ENCODE data around the gene PRR5. TPM values are rescaled to one million over a fixed set of nuclear protein-coding genes. Genes with fewer than 3 reads are reported as not detected.

PRR5 gene
- polyA plus RNA-seq, 1 experiment: 12.9 TPM

- TF ChIP-seq CTCF (IDR thresholded peaks at IDR 0.05; ENCODE audit: low read depth, low read length): 0 out of 2 replicates have a peak, but pooled peaks have one; percentile 3
- DNase-seq (ENCODE audit: low read depth, low spot score): no peak
- ChIA-PET POLR2A (interaction anchor here (0.8 to 1.6 kb wide), 2 partner anchors 14 to 26 kb away, joined by 4 to 7 read pairs; no protein-coding TSS in a partner anchor), CTCF (interaction anchor here (1.6 to 1.9 kb wide), 2 partner anchors 18 to 33 kb away, joined by 4 to 7 read pairs; no protein-coding TSS in a partner anchor)
- no peaks in the 10 kb centered on the region for H3K27me3 ChIP-seq (ENCODE audit: control insufficient read depth, insufficient read depth, low read length)
- H3K27ac ChIP-seq (ENCODE audit: low read depth, low read length): peak overlapping the region; percentile 47
- H3K9me3 ChIP-seq (ENCODE audit: control insufficient read depth, insufficient read depth, low read length): no peaks in the 10 kb centered on the region; the same call in 1 of the 2 replicates
- H3K4me3 ChIP-seq (ENCODE audit: low read depth, low read length): peak overlapping the region; percentile 68
Measured at GRCh38 chr22:44703255-44703870, 1.4 kb downstream of the PRR5 start.

GRCh38 chr22:44704159-44705021 is 2.4 kb downstream of the PRR5 start:
- no peak overlapping the region for H3K4me3 ChIP-seq (ENCODE audit: low read depth, low read length)
- ChIA-PET POLR2A (interaction anchor here (1.6 kb wide), 1 partner anchor 25 kb away, joined by 7 read pairs; no protein-coding TSS in a partner anchor), CTCF (interaction anchor here (1.9 to 2.5 kb wide), 2 partner anchors 19 to 32 kb away, joined by 5 to 7 read pairs; no protein-coding TSS in a partner anchor)
- no peaks in the 10 kb centered on the region for H3K27me3 ChIP-seq (ENCODE audit: control insufficient read depth, insufficient read depth, low read length)
- DNase-seq (ENCODE audit: low read depth, low spot score): no peak
- TF ChIP-seq CTCF (IDR thresholded peaks at IDR 0.05; ENCODE audit: low read depth, low read length): no peak
- no peak overlapping the region for H3K27ac ChIP-seq (ENCODE audit: low read depth, low read length)
- H3K9me3 ChIP-seq (ENCODE audit: control insufficient read depth, insufficient read depth, low read length): no peaks in the 10 kb centered on the region; the same call in 1 of the 2 replicates

GRCh38 chr22:44705022-44705297 is 3.0 kb downstream of the PRR5 start:
- H3K4me3 ChIP-seq (ENCODE audit: low read depth, low read length): no peak overlapping the region
- TF ChIP-seq CTCF (IDR thresholded peaks at IDR 0.05; ENCODE audit: low read depth, low read length): no peak
- ChIA-PET POLR2A (no interaction called here), CTCF (interaction anchor here (1.9 to 2.5 kb wide), 2 partner anchors 20 to 31 kb away, joined by 5 to 7 read pairs; no protein-coding TSS in a partner anchor)
- no peak for DNase-seq (ENCODE audit: low read depth, low spot score)
- H3K9me3 ChIP-seq (ENCODE audit: control insufficient read depth, insufficient read depth, low read length): no peaks in the 10 kb centered on the region; the same call in 1 of the 2 replicates
- H3K27me3 ChIP-seq (ENCODE audit: control insufficient read depth, insufficient read depth, low read length): no peaks in the 10 kb centered on the region
- H3K27ac ChIP-seq (ENCODE audit: low read depth, low read length): no peak overlapping the region

- POLR2A ChIA-PET: no interaction called here
- Histone ChIP-seq H3K27ac (ENCODE audit: low read depth, low read length) (no peak overlapping the region), H3K9me3 (ENCODE audit: control insufficient read depth, insufficient read depth, low read length) (no peaks in the 10 kb centered on the region; the same call in 1 of the 2 replicates), H3K4me3 (ENCODE audit: low read depth, low read length) (no peak overlapping the region), H3K27me3 (ENCODE audit: control insufficient read depth, insufficient read depth, low read length) (no peaks in the 10 kb centered on the region)
- no peak for TF ChIP-seq CTCF (IDR thresholded peaks at IDR 0.05; ENCODE audit: low read depth, low read length)
- no peak for DNase-seq (ENCODE audit: low read depth, low spot score)
- CTCF ChIA-PET: interaction anchor here (2.0 to 2.5 kb wide), 2 partner anchors 9 to 22 kb away, joined by 5 read pairs; no protein-coding TSS in a partner anchor
Measured at GRCh38 chr22:44706488-44706887, 4.5 kb downstream of the PRR5 start.

Data from AG04450 (cell line).